GM08714 (cell line): Measurements from ENCODE around the gene DMRTA1.
"Not testable (repeated sequence)": the region's sequence is repeated elsewhere in the genome, so short reads cannot be mapped to it uniquely, and the experiment has no call there.

Source experiments
- H3K4me3 ChIP-seq: fragments of 200-500 bp; sonication (Bioruptor generic); 2 replicates; pipeline ENCODE4 v1.5.1; 2014; ENCODE audit warnings: mild to moderate bottlenecking, low read length, inconsistent platforms
- ZNF274 ChIP-seq: IDR thresholded peaks from 2 replicates; pipeline ENCODE4 v1.6.1; 2012; ENCODE audit warnings: mild to moderate bottlenecking, low read depth, low read length

The DMRTA1 gene

GRCh38 chr9:22446950-22447617 is 460 bp downstream of the DMRTA1 start:
- TF ChIP-seq ZNF274, result no peak
- H3K4me3 ChIP-seq, result peak overlapping the region; percentile 48

GRCh38 chr9:22447618-22448305 is 1.1 kb downstream of the DMRTA1 start:
- TF ChIP-seq ZNF274, result no peak
- peak overlapping the region; percentile 48; the same call in 1 of the 2 replicates for H3K4me3 ChIP-seq

GRCh38 chr9:22449719-22450118 is 3.1 kb downstream of the DMRTA1 start:
- TF ChIP-seq ZNF274, result no peak
- H3K4me3 ChIP-seq, result no peak overlapping the region

GRCh38 chr9:22452415-22453010 is 5.9 kb downstream of the DMRTA1 start:
- TF ChIP-seq ZNF274, result no peak
- no peak overlapping the region for H3K4me3 ChIP-seq

- TF ChIP-seq ZNF274, result no peak
- no peak overlapping the region for H3K4me3 ChIP-seq
Observed at GRCh38 chr9:22454016-22454415, 7.4 kb downstream of the DMRTA1 start.

- no peak for TF ChIP-seq ZNF274
- no peak overlapping the region for H3K4me3 ChIP-seq
Observed at GRCh38 chr9:22455181-22455580, 8.6 kb downstream of the DMRTA1 start.

GRCh38 chr9:22457448-22457847 is 10.8 kb downstream of the DMRTA1 start:
- no peak for TF ChIP-seq ZNF274
- H3K4me3 ChIP-seq, result no peak overlapping the region

GRCh38 chr9:22463205-22463604 is 16.6 kb downstream of the DMRTA1 start:
- TF ChIP-seq ZNF274, result no peak
- no peak overlapping the region for H3K4me3 ChIP-seq

GRCh38 chr9:22469928-22470544 is 23.4 kb downstream of the DMRTA1 start:
- no peak overlapping the region for H3K4me3 ChIP-seq
- no peak for TF ChIP-seq ZNF274

- no peak for TF ChIP-seq ZNF274
- no peak overlapping the region for H3K4me3 ChIP-seq
Observed at GRCh38 chr9:22481566-22481965, 34.9 kb downstream of the DMRTA1 start.

GRCh38 chr9:22483528-22484070 is 37.0 kb downstream of the DMRTA1 start:
- no peak for TF ChIP-seq ZNF274
- H3K4me3 ChIP-seq, result no peak overlapping the region

GRCh38 chr9:22496197-22496596 is 49.6 kb downstream of the DMRTA1 start:
- not testable (repeated sequence) for H3K4me3 ChIP-seq
